OCI-LY7 (cell line): ENCODE measurements around the gene ACTRT1. TPM values are rescaled to one million over a fixed set of nuclear protein-coding genes. Genes with fewer than 3 reads are reported as not detected.

Experiments used
- BruUV-seq: library from RNA; stranded (reverse); fragments of 400-500 nt; replicated peaks from 2 replicates; lab custom pipeline; 2021; lab: Mats Ljungman, UMichigan
- CTCF ChIA-PET: fragments of 300-600 bp; sonication (Branson Sonifier 250); formaldehyde crosslinking; loops from one replicate; lab custom pipeline; 2022; ENCODE audit warnings: antibody characterized with exemption; ENCODE audit not compliant: unreplicated experiment; lab: Charles Lee
- POLR2A ChIA-PET: fragments of 300-600 bp; sonication (Branson Sonifier 250); formaldehyde crosslinking; loops from one replicate; lab custom pipeline; 2022; ENCODE audit warnings: antibody characterized with exemption; lab: Charles Lee
- DNase-seq: peaks from one replicate; pipeline ENCODE4 v3.0.0-alpha.2; 2015; ENCODE audit warnings: low spot score
- H2AFZ ChIP-seq: fragments of 200-600 bp; sonication (generic), shearing (Covaris generic); 2 replicates; pipeline ENCODE4 v1.6.1; 2014; ENCODE audit warnings: mild to moderate bottlenecking, antibody characterized with exemption, low read length, moderate library complexity
- H3K27ac ChIP-seq: fragments of 200-600 bp; sonication (generic); 2 replicates; pipeline ENCODE4 v1.5.1; 2014; ENCODE audit warnings: mixed run types, low read depth, mild to moderate bottlenecking, moderate library complexity, low read length, inconsistent platforms; ENCODE audit not compliant: poor library complexity, severe bottlenecking
- H3K36me3 ChIP-seq: fragments of 200-600 bp; sonication (generic); 2 replicates; pipeline ENCODE4 v1.6.1; 2014; ENCODE audit warnings: mild to moderate bottlenecking, antibody characterized with exemption, low read length, moderate library complexity, mixed read lengths; ENCODE audit not compliant: insufficient read depth
- H3K4me1 ChIP-seq: fragments of 200-600 bp; sonication (generic); 2 replicates; pipeline ENCODE4 v1.5.1; 2014; ENCODE audit warnings: mild to moderate bottlenecking, low read length; ENCODE audit not compliant: insufficient read depth, poor library complexity, severe bottlenecking
- H3K4me2 ChIP-seq: fragments of 200-600 bp; sonication (generic); 2 replicates; pipeline ENCODE4 v1.6.1; 2014; ENCODE audit warnings: mild to moderate bottlenecking, low read length
- H3K4me3 ChIP-seq: fragments of 200-600 bp; sonication (generic); 2 replicates; pipeline ENCODE4 v1.5.1; 2014; ENCODE audit warnings: mild to moderate bottlenecking, low read depth, low read length; ENCODE audit not compliant: poor library complexity, severe bottlenecking
- H3K79me2 ChIP-seq: fragments of 200-600 bp; sonication (generic); 2 replicates; pipeline ENCODE4 v1.6.1; 2016; ENCODE audit warnings: low read depth, mild to moderate bottlenecking, low read length, moderate library complexity, mixed read lengths; ENCODE audit not compliant: insufficient read depth
- H3K9me2 ChIP-seq: fragments of 200-600 bp; sonication (generic); 2 replicates; pipeline ENCODE4 v1.6.1; 2016; ENCODE audit warnings: mild to moderate bottlenecking, low read length, mixed read lengths; ENCODE audit not compliant: insufficient read depth
- H3K9me3 ChIP-seq: fragments of 200-600 bp; sonication (generic); 2 replicates; pipeline ENCODE4 v1.6.1; 2014; ENCODE audit warnings: mild to moderate bottlenecking, mixed run types, low read length, mixed read lengths
- H4K20me1 ChIP-seq: fragments of 200-600 bp; sonication (generic); 2 replicates; pipeline ENCODE4 v1.6.1; 2014; ENCODE audit warnings: mild to moderate bottlenecking, antibody characterized with exemption, low read length, moderate library complexity, mixed read lengths; ENCODE audit not compliant: insufficient read depth
- EZH2phosphoT487 ChIP-seq: fragments of 200-600 bp; sonication (generic); IDR thresholded peaks from 2 replicates; pipeline ENCODE4 v1.6.1; 2018; ENCODE audit warnings: low read depth, borderline replicate concordance, mild to moderate bottlenecking, mixed run types, antibody characterized with exemption, low read length, moderate library complexity, mixed read lengths
- intact Hi-C: fragments of 100-400 bp; cut with micrococcal nuclease; formaldehyde crosslinking; loops from one replicate; pipeline ENCODE4 v1.10.0; 2022; ENCODE audit not compliant: unreplicated experiment
- total RNA-seq, 2 experiments: library from RNA; depleted of rRNA in 1 of 2; stranded (reverse); fragments of >200 nt in 1 of 2; shearing (Covaris generic) in 1 of 2; gene quantifications; 2 replicates each; pipeline ENCODE4 v1.2.3, GENCODE V29; 2014 to 2022
- TF ChIP-seq, protein P1 (sequence below): fragments of 200-600 bp; sonication (generic); conservative IDR thresholded peaks from 2 replicates; pipeline ENCODE4 v1.5.1; 2014; ENCODE audit warnings: mild to moderate bottlenecking, antibody characterized with exemption, low read length, moderate library complexity, mixed read lengths

The ACTRT1 gene
- total RNA-seq, 2 experiments from 2014 or later = not detected

DNA sequence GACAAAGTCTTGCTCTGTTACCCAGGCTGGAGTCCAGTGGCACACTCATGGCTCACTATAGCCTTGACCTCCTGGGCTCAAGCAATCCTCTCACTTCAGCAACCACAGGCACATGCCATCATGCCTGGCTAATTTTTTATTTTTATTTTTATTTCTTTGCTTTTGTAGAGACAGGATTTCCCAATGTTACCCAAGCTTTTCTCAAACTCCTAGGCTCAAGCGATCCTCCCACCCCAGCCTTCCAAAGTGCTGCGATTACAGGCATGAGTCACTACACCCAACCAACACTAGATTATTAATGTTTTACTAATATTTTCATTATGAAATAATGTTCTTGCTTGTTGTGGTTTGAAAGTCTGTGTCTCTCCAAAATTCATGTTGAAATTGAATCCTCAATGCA is 5.2 kb upstream of the ACTRT1 start:
- no peak overlapping the region for H2AFZ ChIP-seq
- intact Hi-C loops = no loop called here
- H3K4me1 ChIP-seq = no peaks in the 10 kb centered on the region
- no peak overlapping the region for H3K4me3 ChIP-seq
- H3K9me2 ChIP-seq = no peaks in the 10 kb centered on the region
- no peak overlapping the region for H3K27ac ChIP-seq
- H3K4me2 ChIP-seq = no peak overlapping the region
- H3K9me3 ChIP-seq = no peaks in the 10 kb centered on the region
- H3K79me2 ChIP-seq = no peaks in the 10 kb centered on the region
- DNase-seq = no peak
- POLR2A ChIA-PET = no interaction called here
- no peaks in the 10 kb centered on the region for H4K20me1 ChIP-seq
- no peak for TF ChIP-seq EZH2phosphoT487
- TF ChIP-seq, protein P1, sequence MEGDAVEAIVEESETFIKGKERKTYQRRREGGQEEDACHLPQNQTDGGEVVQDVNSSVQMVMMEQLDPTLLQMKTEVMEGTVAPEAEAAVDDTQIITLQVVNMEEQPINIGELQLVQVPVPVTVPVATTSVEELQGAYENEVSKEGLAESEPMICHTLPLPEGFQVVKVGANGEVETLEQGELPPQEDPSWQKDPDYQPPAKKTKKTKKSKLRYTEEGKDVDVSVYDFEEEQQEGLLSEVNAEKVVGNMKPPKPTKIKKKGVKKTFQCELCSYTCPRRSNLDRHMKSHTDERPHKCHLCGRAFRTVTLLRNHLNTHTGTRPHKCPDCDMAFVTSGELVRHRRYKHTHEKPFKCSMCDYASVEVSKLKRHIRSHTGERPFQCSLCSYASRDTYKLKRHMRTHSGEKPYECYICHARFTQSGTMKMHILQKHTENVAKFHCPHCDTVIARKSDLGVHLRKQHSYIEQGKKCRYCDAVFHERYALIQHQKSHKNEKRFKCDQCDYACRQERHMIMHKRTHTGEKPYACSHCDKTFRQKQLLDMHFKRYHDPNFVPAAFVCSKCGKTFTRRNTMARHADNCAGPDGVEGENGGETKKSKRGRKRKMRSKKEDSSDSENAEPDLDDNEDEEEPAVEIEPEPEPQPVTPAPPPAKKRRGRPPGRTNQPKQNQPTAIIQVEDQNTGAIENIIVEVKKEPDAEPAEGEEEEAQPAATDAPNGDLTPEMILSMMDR = no peak
- H3K36me3 ChIP-seq = no peaks in the 10 kb centered on the region
- BruUV-seq = no TSS peak
- CTCF ChIA-PET = no interaction called here

DNA sequence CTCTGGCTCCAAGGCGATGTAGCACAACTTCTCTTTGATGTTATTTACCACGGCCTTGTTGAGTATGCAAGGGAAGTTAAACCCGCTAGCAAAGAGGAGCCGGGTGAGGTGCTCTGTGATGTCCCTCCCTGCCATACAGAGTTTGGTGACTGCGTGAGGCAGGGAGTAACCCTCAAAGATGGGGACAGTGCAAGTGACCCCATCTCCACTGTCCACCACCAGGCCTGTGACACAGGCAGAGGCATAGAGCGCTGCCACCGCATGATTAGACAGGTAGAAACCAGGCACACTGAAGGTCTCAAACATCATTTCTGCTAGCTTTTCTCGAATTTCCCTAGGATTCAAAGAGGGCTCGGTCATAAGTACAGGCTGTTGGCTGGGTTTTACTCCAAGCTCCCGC is 677 bp downstream of the ACTRT1 start:
- TF ChIP-seq EZH2phosphoT487 = no peak
- TF ChIP-seq, protein P1 = no peak
- no TSS peak for BruUV-seq
- H3K79me2 ChIP-seq = no peaks in the 10 kb centered on the region
- no peaks in the 10 kb centered on the region for H3K9me2 ChIP-seq
- H3K27ac ChIP-seq = no peak overlapping the region
- no peak overlapping the region for H3K4me3 ChIP-seq
- ChIA-PET POLR2A (no interaction called here), CTCF (no interaction called here)
- H3K9me3 ChIP-seq = no peaks in the 10 kb centered on the region
- no peak for DNase-seq
- H4K20me1 ChIP-seq = no peaks in the 10 kb centered on the region
- H3K36me3 ChIP-seq = no peaks in the 10 kb centered on the region
- H3K4me2 ChIP-seq = no peak overlapping the region
- no peak overlapping the region for H2AFZ ChIP-seq
- intact Hi-C loops = no loop called here
- H3K4me1 ChIP-seq = no peaks in the 10 kb centered on the region

GRCh38 chrX:128035318-128035717 is 16.9 kb downstream of the ACTRT1 start:
- no TSS peak for BruUV-seq
- Histone ChIP-seq H2AFZ (no peak overlapping the region), H4K20me1 (no peaks in the 10 kb centered on the region), H3K27ac (no peak overlapping the region), H3K4me2 (no peak overlapping the region), H3K79me2 (no peaks in the 10 kb centered on the region), H3K4me3 (no peak overlapping the region), H3K36me3 (no peaks in the 10 kb centered on the region), H3K9me3 (no peaks in the 10 kb centered on the region), H3K9me2 (no peaks in the 10 kb centered on the region), H3K4me1 (no peaks in the 10 kb centered on the region)
- no peak for DNase-seq
- POLR2A ChIA-PET = no interaction called here
- intact Hi-C loops = no loop called here
- CTCF ChIA-PET = no interaction called here
- no peak for TF ChIP-seq EZH2phosphoT487
- TF ChIP-seq, protein P1 = no peak
